Measurements from ENCODE around the gene PTPN7.

Gene PTPN7

DNA sequence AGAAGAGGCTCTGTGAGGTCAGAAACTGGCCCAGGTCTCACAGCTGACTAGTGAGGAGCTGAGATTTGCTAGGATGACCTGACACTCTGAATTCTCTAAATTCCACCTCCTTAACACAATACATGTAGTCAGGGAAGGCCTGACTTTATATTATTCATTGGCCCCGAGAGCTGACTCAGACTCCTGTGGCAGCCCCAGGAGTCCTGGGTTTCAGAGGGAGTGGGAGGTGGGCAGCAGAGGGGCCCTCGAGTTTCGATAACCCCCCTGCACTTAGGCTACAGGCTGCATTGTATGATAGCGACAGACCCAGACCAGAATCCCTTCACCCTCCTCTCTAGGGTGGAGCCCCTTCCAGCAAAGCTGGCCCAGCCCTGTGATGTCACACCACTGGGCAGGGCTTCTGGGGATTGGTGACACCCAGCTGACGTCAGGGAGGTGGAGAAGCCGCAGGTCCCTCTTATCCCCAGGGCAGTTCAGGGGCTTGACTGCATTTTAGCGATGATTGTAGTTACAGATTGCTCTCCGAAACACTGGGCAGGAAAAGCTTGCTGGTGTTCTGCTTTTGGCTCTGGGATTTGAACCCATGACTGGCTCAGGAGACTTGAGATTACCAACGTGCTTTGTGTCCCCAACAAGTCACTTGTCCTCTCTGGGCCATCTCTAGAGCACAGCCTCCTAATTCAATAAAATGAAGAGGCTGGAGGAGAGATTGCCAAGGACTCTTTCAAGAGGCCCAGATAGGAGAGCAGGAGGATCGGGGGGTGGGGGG, 54.6 kb downstream of the PTPN7 start:
- DNase-seq (ENCODE audit: low read depth) = no peak

DNA sequence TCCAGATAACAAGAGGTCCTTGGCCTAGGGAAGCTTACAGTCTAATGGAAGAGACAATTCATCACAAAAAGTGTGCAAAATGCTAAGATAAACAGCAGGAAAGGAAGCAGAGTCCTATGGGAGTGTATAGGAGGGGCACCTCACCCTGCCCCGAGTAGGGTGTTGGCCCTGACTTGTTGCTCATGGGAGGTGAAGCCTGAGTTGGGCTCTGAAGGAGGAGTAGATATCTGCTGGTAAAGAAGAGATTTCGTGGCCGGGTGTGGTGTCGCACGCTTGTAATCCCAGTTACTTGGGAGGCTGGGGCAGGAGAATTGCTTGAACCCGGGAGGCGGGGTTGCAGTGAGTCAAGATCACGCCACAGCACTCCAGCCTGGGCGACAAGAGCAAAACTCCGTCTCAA, 56.3 kb downstream of the PTPN7 start:
- no peak for DNase-seq (ENCODE audit: low read depth)

DNA sequence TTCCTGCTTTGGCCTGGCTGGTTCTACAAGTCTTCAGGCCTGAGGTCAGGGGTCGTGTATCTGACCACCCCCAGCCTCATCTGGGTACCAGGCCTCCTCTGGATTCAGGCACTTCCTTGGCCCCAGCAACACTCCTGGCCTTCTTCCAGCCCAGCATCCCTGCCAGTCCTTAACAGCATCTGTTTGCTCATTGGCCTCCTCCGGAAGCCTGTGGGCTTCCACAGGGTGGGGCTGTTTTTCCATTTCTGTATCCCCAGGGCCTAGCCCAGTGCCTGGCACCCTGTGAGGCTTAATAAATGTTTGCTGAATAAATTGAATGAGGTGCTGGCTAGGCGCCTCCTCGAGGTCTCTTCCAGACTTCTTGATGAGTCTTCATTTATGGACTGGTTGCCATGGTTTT, 59.2 kb downstream of the PTPN7 start:
- DNase-seq (ENCODE audit: low read depth) = no peak

All from GM04504 (cell line).